IMR-90 (cell line): Measurements from ENCODE around the gene FAM228B. TPM values are rescaled to one million over a fixed set of nuclear protein-coding genes. Genes with fewer than 3 reads are reported as not detected.

Experiments used
- ATAC-seq: fragments of 200-7000 bp; cut with Tn5 transposase; 2 replicates; pipeline ENCODE4 v1.9.1; 2020; ENCODE audit warnings: low read depth, mild to moderate bottlenecking, moderate library complexity
- BruUV-seq: library from RNA; stranded (reverse); fragments of 400-500 nt; replicated peaks from 2 replicates; lab custom pipeline; 2021; lab: Mats Ljungman, UMichigan
- CTCF ChIA-PET: fragments of 300-600 bp; formaldehyde crosslinking; extraction: SDS; loops from one replicate; lab custom pipeline; 2021; ENCODE audit warnings: antibody characterized with exemption; lab: Yijun Ruan, JAX
- POLR2A ChIA-PET: fragments of 300-600 bp; sonication (Branson Sonifier 250); formaldehyde crosslinking; loops from one replicate; lab custom pipeline; 2022; ENCODE audit warnings: antibody characterized with exemption; ENCODE audit not compliant: unreplicated experiment; lab: Charles Lee
- DNase-seq: peaks from one replicate; pipeline ENCODE4 v3.0.0; 2013
- H2AFZ ChIP-seq: replicated peaks from 2 replicates; pipeline ENCODE3; 2013; ENCODE audit warnings: low read length, mild to moderate bottlenecking; ENCODE audit not compliant: poor library complexity
- H2AK5ac ChIP-seq: 2 replicates; pipeline ENCODE4 v1.6.1; 2013; ENCODE audit warnings: low read depth, low read length, inconsistent platforms
- H2AK9ac ChIP-seq: replicated peaks from 2 replicates; pipeline ENCODE3; 2013; ENCODE audit warnings: mild to moderate bottlenecking, low read depth, low read length, moderate library complexity; ENCODE audit not compliant: poor library complexity
- H2BK120ac ChIP-seq: 2 replicates; pipeline ENCODE4 v1.6.1; 2013; ENCODE audit warnings: low read depth, low read length, inconsistent platforms
- H2BK15ac ChIP-seq: 3 replicates; pipeline ENCODE4 v1.6.1; 2013; ENCODE audit warnings: low read depth, low read length, inconsistent platforms
- H2BK20ac ChIP-seq: 2 replicates; pipeline ENCODE4 v1.6.1; 2013; ENCODE audit warnings: low read depth, mild to moderate bottlenecking, inconsistent platforms, low read length, moderate library complexity
- H2BK5ac ChIP-seq: 2 replicates; pipeline ENCODE4 v1.6.1; 2013; ENCODE audit warnings: mild to moderate bottlenecking, low read depth, low read length, inconsistent platforms; ENCODE audit not compliant: poor library complexity, severe bottlenecking
- H3K14ac ChIP-seq: replicated peaks from 2 replicates; pipeline ENCODE4 v1.6.1; 2013; ENCODE audit warnings: low read depth, low read length, inconsistent platforms
- H3K18ac ChIP-seq: 2 replicates; pipeline ENCODE4 v1.6.1; 2013; ENCODE audit warnings: low read depth, low read length, control low read depth
- H3K23ac ChIP-seq: 2 replicates; pipeline ENCODE4 v1.6.1; 2013; ENCODE audit warnings: low read depth, low read length, inconsistent platforms
- H3K27ac ChIP-seq: 2 replicates; pipeline ENCODE4 v1.5.1; 2013; ENCODE audit warnings: mild to moderate bottlenecking, control low read depth, low read length; ENCODE audit not compliant: insufficient read depth
- H3K27me3 ChIP-seq: 2 replicates; pipeline ENCODE4 v1.6.1; 2013; ENCODE audit warnings: low read length; ENCODE audit not compliant: control insufficient read depth, insufficient read depth
- H3K36me3 ChIP-seq: 2 replicates; pipeline ENCODE4 v1.6.1; 2013; ENCODE audit warnings: low read length, mixed read lengths; ENCODE audit not compliant: control insufficient read depth, insufficient read depth
- H3K4ac ChIP-seq: 2 replicates; pipeline ENCODE4 v1.6.1; 2013; ENCODE audit warnings: low read depth, low read length, inconsistent platforms
- H3K4me1 ChIP-seq: 2 replicates; pipeline ENCODE4 v1.6.1; 2013; ENCODE audit warnings: low read length, mixed read lengths; ENCODE audit not compliant: control insufficient read depth, insufficient read depth
- H3K4me2 ChIP-seq: 2 replicates; pipeline ENCODE4 v1.6.1; 2013; ENCODE audit warnings: low read depth, mild to moderate bottlenecking, control low read depth, low read length, moderate library complexity
- H3K4me3 ChIP-seq: 2 replicates; pipeline ENCODE4 v1.5.1; 2013; ENCODE audit warnings: low read depth, mild to moderate bottlenecking, control low read depth, low read length, moderate library complexity; ENCODE audit not compliant: insufficient read depth
- H3K56ac ChIP-seq: 2 replicates; pipeline ENCODE4 v1.6.1; 2013; ENCODE audit warnings: low read length, inconsistent platforms; ENCODE audit not compliant: insufficient read depth; ENCODE audit errors: extremely low read depth
- H3K79me1 ChIP-seq, 2 experiments: 2 replicates each; pipeline ENCODE4 v1.6.1; 2013; ENCODE audit warnings: low read length in 2 of 2, inconsistent platforms in 1 of 2, low read depth in 1 of 2
- H3K9ac ChIP-seq: 2 replicates; pipeline ENCODE4 v1.6.1; 2013; ENCODE audit warnings: low read depth, low read length, control low read depth
- H3K9me1 ChIP-seq: 2 replicates; pipeline ENCODE4 v1.6.1; 2013; ENCODE audit warnings: low read length, inconsistent platforms; ENCODE audit not compliant: insufficient read depth
- H3K9me3 ChIP-seq: 2 replicates; pipeline ENCODE4 v1.6.1; 2013; ENCODE audit warnings: low read length; ENCODE audit not compliant: control insufficient read depth, insufficient read depth
- H4K20me1 ChIP-seq: 2 replicates; pipeline ENCODE4 v1.6.1; 2013; ENCODE audit warnings: low read length, inconsistent platforms; ENCODE audit not compliant: insufficient read depth
- H4K5ac ChIP-seq: 2 replicates; pipeline ENCODE4 v1.6.1; 2013; ENCODE audit warnings: mild to moderate bottlenecking, low read depth, low read length, control low read depth
- H4K8ac ChIP-seq, 2 experiments: 2 replicates each; pipeline ENCODE4 v1.6.1; 2013; ENCODE audit warnings: low read depth in 2 of 2, low read length in 2 of 2, control low read depth in 1 of 2, inconsistent platforms in 1 of 2
- H4K91ac ChIP-seq: 2 replicates; pipeline ENCODE4 v1.6.1; 2013; ENCODE audit warnings: low read depth, low read length, inconsistent platforms; ENCODE audit not compliant: insufficient read depth
- CHD1 ChIP-seq: IDR thresholded peaks from 2 replicates; pipeline ENCODE4 v1.6.1; 2012; ENCODE audit warnings: low read depth, low read length, improper control_type of control experiment
- MAFK ChIP-seq: IDR thresholded peaks from 2 replicates; pipeline ENCODE4 v1.6.1; 2012; ENCODE audit warnings: low read depth, low read length, improper control_type of control experiment
- MAZ ChIP-seq: IDR thresholded peaks from 2 replicates; pipeline ENCODE4 v1.6.1; 2012; ENCODE audit warnings: low read depth, mild to moderate bottlenecking, low read length, improper control_type of control experiment, moderate library complexity, borderline replicate concordance
- NFE2L2 ChIP-seq: fragments of 150-350 bp; IDR thresholded peaks from 2 replicates; pipeline ENCODE4 v1.6.1; 2016; ENCODE audit warnings: low read depth, mild to moderate bottlenecking, low read length
- SMC3 ChIP-seq: fragments of 150-350 bp; IDR thresholded peaks from 2 replicates; pipeline ENCODE4 v1.6.1; 2016; ENCODE audit warnings: low read depth, mild to moderate bottlenecking, antibody characterized with exemption, low read length, moderate library complexity
- WGBS, 2 experiments: methylation state at CpG; one replicate each; pipeline versions ENCODE4 v1.1.5 to v1.1.7; 2013; ENCODE audit warnings: missing lambda C conversion rate in 2 of 2; ENCODE audit not compliant: insufficient read length in 1 of 2; ENCODE audit errors: extremely low coverage in 2 of 2; 5-methylcytosine and 5-hydroxymethylcytosine counted together
- dilution Hi-C: fragments of 300-500 bp; cut with HindIII; formaldehyde crosslinking; loops from one replicate; pipeline ENCODE4 v1.14.3; 2018; ENCODE audit warnings: low sequenced_read_pairs; ENCODE audit not compliant: unreplicated experiment
- in situ Hi-C: fragments of 300-500 bp; cut with MboI; formaldehyde crosslinking; loops from 3 replicates; pipeline ENCODE4 v1.14.3; 2019; ENCODE audit warnings: low sequenced_read_pairs, inconsistent platforms, mixed read lengths
- intact Hi-C: fragments of 100-400 bp; cut with micrococcal nuclease; formaldehyde crosslinking; loops from 2 replicates; pipeline ENCODE4 v1.10.0; 2022
- polyA plus RNA-seq, 3 experiments: library from polyadenylated mRNA; depleted of rRNA; stranded (reverse); fragments of >200 nt; gene quantifications; 2 replicates each; pipeline ENCODE4 v1.2.3, GENCODE V29; 2012; ENCODE audit warnings: low replicate concordance in 1 of 3
- total RNA-seq: library from RNA; depleted of rRNA; stranded (reverse); fragments of >200 nt; gene quantifications from 2 replicates; pipeline ENCODE4 v1.2.3, GENCODE V29; 2012

The FAM228B gene
- total and polyA plus RNA-seq, 2 of the 4 experiments (the other 2 are of a cell fraction): 2.0 to 2.9 TPM

DNA sequence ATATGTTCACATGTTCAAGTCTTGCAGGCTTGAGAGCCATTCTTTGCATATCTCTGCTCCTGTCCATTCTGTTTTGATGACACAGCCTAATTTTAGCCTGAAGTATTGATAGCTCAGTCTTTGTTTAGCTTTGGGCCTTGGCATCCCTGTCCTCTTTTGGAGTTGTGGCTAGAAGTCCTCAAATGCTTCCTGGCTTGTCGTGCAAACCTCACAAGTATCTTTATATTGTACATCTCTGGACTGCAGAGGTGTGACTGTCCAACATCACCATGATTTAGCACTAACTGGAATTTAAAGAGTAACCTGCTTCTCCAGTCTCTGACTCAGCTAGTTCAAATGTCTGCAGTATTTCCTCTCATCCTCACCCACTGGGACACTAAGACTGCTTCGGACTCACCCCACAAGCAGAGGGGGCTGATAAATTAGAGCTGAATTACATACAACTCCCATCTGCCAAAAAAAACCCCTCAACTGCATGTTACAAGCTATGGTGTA is 11.8 kb upstream of the FAM228B start:
- H3K9me1 ChIP-seq: no peaks in the 10 kb centered on the region
- dilution Hi-C loops (no loop called here), in situ Hi-C loops (no loop called here), intact Hi-C loops (no loop called here)
- H2AK9ac ChIP-seq: no peak overlapping the region
- no peak overlapping the region for H2BK5ac ChIP-seq
- H2AFZ ChIP-seq: no peak overlapping the region
- H2BK20ac ChIP-seq: no peak overlapping the region
- H4K20me1 ChIP-seq: no peaks in the 10 kb centered on the region
- DNase-seq: peak; percentile 35
- no peaks in the 10 kb centered on the region for H3K27me3 ChIP-seq
- no peak overlapping the region for H3K4me2 ChIP-seq
- no peak overlapping the region for H3K56ac ChIP-seq
- H3K9me3 ChIP-seq: peaks cover 8% of the 10 kb centered on the region
- no peak overlapping the region for H3K4me3 ChIP-seq
- no peak overlapping the region for H3K14ac ChIP-seq
- TF ChIP-seq MAFK (peak; percentile 68), NFE2L2 (0 out of 2 replicates have a peak, but pooled peaks have one; percentile 30), CHD1 (no peak), MAZ (no peak), SMC3 (no peak)
- H3K9ac ChIP-seq: no peak overlapping the region
- H4K5ac ChIP-seq: no peak overlapping the region
- H3K27ac ChIP-seq: no peak overlapping the region
- H2BK120ac ChIP-seq: no peak overlapping the region
- no peak overlapping the region for H2AK5ac ChIP-seq
- no peaks in the 10 kb centered on the region for H3K79me1 ChIP-seq
- H3K4me1 ChIP-seq: no peaks in the 10 kb centered on the region
- ChIA-PET POLR2A (interaction anchor here (0.6 to 1.0 kb wide), 2 partner anchors 11 to 20 kb away, joined by 4 to 7 read pairs; no protein-coding TSS in a partner anchor), CTCF (interaction anchor here (1.2 kb wide), 1 partner anchor 27 kb away, joined by 5 read pairs; the partner anchor contains the start of gene TP53I3)
- H2BK15ac ChIP-seq: no peak overlapping the region
- H3K23ac ChIP-seq: no peak overlapping the region
- peak; percentile 62 for ATAC-seq
- 80% methylated on average over 1 of the region's 2 CpGs; no CpG with 5 or more reads in 1 of the 2 experiments for WGBS, 2 experiments
- no peak overlapping the region for H4K8ac ChIP-seq
- no peak overlapping the region for H3K4ac ChIP-seq
- no TSS peak for BruUV-seq
- no peak overlapping the region for H3K18ac ChIP-seq
- no peaks in the 10 kb centered on the region; the same call in 1 of the 2 replicates for H3K36me3 ChIP-seq
- H4K91ac ChIP-seq: no peak overlapping the region
